ENCODE measurements around the gene PRUNE2.
"Not testable (repeated sequence)": the region's sequence is repeated elsewhere in the genome, so short reads cannot be mapped to it uniquely, and the experiment has no call there.

The PRUNE2 gene

DNA sequence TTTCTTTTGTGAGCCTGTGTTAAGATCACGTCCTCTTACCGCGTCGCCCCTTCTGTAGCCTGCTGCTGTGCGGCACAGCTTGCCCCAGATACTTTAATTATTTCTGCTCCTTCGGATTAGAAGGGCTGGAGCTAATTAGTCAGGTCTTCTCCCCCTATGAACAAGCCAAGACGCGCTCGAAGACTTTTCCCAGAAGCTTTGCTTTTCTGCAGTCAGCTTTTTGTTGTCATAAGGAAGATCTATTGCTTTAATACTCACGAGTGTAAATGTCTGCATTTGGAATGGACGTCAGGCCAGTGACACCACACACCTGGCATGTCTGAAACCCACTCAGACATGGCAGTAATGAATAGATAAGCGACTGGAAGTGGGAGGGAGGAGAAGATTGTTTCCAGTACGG, 37.0 kb downstream of the PRUNE2 start:
- DNase-seq (ENCODE audit: low read depth in 3 of 3, low spot score in 1 of 3): no peak

DNA sequence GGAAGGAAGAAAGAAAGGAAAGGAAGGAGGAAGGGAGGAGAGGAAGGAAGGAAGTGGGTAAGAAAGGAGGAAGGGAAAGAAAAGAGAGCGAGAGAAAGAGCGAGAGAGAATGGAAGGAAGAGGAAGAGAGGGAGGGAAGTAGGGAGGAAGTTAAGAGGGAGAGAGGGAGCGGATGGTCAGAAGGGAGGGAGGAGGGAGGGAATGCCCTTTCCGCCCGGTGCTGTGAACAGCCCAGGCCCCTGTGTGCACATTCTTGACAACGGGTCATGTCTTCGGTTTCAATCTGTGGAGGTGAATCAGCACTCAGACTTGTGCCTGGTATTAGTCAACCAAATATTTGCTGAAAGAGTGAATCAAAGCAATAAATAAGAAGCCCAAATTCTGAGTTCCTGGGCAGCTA, 39.2 kb downstream of the PRUNE2 start:
- no peak for DNase-seq (ENCODE audit: low read depth in 3 of 3, low spot score in 1 of 3)

DNA sequence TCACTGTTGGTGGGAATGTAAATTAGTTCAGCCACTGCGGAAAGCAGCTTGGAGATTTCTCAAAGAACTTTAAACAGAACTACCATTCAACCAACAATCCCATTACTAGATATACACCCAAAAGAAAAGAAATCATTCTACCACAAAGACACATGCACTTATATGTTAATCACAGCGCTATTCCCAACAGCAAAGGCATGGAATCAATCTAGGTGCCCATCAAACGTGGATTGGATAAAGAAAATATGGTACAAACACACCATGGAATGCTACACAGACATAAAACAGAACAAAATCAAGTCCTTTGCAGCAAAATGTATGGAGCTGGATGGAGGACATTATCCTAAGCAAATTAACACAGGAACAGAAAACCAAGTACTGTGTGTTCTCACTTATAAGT, 42.1 kb downstream of the PRUNE2 start:
- no peak for DNase-seq (ENCODE audit: low read depth in 3 of 3, low spot score in 1 of 3)

DNA sequence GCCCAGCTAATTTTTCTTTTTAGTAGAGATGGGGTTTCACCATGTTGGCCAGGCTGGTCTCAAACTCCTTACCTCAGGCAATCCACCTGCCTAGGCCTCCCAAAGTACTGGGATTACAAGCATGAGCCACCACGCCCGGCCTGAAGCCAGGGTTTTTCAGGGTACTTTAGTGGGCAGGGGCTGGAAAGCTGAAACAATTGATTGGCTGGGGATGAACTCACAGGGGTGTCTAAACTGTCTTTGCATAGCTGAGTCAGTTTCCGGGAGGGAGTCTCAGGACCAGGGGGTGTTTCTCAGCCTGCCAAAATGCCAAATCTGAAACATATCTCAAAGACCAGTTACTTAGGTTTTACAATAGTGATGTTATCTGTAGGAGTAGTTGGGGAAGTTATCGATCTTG, 46.1 kb downstream of the PRUNE2 start:
- DNase-seq (ENCODE audit: low read depth in 3 of 3, low spot score in 1 of 3): no peak

DNA sequence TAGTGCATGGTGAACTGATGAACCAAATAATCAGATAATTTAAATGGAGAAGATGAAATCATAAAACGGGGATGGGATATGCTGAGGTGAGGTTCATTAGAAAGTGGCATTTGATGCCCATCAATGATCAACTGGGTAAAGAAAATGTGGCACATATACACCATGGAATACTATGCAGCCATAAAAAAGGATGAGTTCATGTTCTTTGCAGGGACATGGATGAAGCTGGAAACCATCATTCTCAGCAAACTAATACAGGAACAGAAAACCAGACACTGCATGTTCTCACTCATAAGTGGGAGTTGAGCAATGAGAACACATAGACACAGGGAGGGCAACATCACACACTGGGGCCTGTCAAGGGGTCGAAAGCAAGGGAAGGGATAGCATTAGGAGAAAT, 47.7 kb downstream of the PRUNE2 start:
- not testable (repeated sequence) for DNase-seq (ENCODE audit: low read depth in 3 of 3, low spot score in 1 of 3)

DNA sequence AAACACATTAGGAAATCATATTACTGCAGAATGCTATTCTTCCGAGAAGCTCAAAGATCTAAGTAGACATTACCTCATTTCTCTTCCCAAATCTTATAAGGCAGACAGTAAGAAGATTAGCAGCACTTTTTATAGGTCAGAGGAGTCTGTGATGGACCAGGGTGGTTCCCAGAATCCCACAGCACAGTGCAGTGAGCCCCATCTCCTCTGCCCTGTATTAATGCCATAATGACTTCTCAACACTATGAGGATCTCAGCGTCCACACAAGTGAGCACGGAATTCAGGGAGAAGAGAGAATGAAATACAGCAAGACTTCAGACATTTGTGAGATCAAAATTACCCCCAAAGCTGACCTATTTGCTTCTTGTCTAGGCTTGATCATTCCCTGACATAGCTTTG, 49.9 kb downstream of the PRUNE2 start:
- no peak for DNase-seq (ENCODE audit: low read depth in 3 of 3, low spot score in 1 of 3)

DNA sequence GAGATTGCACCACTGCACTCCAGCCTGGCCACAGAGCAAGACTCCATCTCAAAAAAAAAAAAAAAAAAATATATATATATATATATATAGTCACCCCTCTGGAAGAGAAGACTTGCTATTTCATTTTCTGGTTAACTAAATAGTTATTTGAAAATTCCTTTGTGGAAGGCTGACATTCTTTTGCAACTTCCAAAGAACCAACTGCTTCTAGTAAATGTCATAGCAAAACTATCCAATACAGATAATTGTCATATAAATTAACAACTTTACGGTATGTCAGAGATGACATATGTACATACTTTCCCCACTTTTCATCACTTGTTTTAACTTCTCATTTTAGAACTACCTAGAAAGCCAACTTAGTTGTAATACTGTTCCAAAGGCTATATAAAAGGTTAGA, 50.9 kb downstream of the PRUNE2 start:
- no peak for DNase-seq (ENCODE audit: low read depth in 3 of 3, low spot score in 1 of 3)

DNA sequence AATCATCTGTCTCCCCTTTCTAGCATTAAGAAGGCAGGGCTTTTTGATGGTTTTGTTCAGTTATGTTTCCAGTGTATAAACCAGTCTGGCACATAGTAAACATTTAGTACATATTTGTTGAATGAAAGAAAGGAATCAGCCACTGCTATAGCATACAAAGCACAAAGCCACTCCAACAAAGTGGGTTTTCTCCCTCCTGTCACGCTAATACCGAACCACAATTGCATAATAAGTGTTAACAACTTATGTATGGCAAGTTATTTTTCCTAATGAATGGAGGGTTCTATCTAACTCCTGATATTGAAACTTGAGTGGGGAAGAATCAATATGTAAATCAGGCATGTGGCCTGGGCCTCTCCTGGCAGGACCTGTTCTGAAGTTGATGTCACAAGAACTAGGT, 53.9 kb downstream of the PRUNE2 start:
- no peak for DNase-seq (ENCODE audit: low read depth in 3 of 3, low spot score in 1 of 3)

DNA sequence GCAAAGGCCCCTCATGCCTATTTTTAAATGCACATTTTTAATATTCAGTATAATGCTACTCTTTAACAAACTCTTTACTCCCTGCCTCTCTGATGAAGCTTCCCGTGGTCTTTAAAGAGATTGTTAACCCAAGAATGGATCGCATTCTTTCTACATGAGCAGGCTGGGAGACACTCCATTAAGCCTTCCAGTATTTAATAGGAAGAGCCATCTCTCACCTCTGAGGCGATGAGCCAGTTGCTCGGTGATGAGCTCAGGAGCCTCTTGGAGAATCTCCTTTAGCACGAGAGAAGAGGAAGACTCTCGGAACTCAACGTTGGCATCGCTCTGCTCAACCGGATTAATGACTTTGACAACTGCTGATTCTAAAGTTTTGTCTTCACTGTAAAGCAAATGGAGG, 59.6 kb downstream of the PRUNE2 start:
- DNase-seq (ENCODE audit: low read depth in 3 of 3, low spot score in 1 of 3): no peak

DNA sequence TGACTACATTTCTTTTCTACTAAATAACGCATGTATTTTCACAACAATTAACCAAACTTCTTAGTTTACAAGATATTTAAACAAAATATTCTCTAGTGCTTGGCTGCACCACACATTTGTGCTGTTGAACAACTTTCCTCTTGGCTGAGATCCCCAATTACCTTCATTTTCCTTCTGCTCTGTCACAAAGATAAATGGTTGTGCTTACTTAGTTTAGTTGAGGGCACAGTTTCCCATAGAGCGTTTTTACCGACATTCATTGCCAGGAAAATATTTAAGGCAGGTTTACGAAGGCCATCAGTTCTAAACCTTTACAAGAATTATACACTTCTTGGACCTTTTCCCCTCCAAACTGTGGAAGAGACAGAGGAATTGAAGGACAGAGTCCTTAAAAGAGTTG, 60.7 kb downstream of the PRUNE2 start:
- no peak for DNase-seq (ENCODE audit: low read depth in 3 of 3, low spot score in 1 of 3)

DNA sequence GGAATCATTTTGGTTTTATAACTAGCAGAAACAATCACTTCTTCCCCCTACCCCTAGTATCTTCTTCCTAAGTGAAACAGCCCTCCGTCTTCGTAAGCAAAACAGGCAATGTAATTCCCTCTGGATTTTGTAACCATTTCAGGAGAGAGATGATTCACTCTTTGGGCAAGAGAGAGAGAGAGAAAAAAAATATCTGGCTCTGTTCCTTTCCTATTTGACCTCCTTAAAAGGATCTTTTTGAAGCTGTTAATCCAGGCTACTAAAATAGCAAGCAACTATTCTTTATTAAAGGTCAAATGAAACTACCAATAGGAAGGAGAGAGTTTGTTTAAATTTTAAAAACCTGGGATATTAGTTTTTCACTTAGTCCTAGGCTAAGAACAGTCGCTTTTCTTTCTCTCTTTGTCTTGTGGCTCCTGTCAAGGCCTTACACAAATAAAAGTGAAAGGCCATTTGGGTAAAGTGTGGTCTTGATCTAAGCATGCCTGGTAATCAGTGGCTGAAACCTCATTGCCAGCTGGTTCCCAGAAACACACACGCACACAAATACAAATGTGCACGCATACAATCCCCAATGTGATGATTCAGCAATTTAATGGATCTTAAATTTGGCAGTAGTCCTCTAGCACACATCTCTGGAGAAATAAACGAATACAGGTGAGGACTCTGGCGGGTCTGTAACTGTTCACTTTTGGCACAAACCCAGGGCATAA, 70.2 kb downstream of the PRUNE2 start:
- DNase-seq (ENCODE audit: low read depth in 3 of 3, low spot score in 1 of 3): no peak

DNA sequence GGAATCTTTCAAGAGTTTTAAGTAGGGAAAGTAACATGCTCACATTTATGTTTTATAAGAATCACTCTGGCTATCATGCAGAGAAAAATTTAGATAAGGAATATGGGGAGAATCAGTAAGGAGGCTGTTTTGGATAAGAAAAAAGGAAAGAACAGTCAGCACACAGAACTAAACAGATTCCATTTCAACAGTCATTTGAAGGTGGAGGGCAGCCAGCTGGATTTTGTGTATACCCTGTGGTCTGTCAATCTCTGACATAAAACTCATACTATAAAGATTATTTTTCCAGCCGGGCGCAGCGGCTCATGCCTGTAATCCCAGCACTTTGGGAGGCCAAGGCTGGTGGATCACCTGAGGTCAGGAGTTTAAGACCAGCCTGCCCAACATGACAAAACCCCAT, 77.5 kb downstream of the PRUNE2 start:
- DNase-seq (ENCODE audit: low read depth in 3 of 3, low spot score in 1 of 3): no peak

DNA sequence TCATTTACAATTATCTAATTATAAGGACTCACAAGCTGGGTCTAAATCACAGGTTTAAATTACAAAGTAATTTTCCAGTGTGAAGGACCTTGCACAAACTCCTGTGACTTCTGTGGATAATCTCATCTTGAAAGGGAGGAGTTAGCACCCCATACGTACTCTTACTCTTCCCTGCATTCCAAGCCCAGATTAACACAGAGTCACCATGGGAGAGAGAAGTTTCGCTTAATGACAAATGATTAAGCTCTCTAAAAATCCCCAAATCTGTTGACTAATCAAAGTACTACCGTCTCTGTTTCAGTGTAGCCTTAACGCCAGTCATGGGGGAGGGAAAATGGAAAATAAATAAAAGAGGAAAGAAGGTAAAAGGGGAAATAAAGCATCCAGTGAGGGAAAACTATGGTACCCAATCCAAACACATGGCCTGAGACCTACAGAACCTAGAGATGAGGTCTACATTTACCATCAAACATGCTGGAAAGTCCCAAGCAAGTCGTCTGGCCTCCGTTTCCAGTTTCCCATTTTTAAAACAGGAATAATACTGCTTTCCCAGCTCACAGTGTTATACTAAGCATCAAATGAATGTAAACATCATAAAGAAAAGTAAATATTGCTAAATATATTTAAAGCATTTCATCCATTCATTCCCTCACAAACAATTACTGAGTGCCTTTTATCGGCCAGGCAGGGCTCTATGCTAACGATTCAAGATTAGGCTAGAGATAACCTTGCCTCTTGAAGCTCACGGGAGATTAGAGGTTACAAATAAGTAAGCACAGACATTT, 78.4 kb downstream of the PRUNE2 start:
- no peak for DNase-seq (ENCODE audit: low read depth in 3 of 3, low spot score in 1 of 3)

DNA sequence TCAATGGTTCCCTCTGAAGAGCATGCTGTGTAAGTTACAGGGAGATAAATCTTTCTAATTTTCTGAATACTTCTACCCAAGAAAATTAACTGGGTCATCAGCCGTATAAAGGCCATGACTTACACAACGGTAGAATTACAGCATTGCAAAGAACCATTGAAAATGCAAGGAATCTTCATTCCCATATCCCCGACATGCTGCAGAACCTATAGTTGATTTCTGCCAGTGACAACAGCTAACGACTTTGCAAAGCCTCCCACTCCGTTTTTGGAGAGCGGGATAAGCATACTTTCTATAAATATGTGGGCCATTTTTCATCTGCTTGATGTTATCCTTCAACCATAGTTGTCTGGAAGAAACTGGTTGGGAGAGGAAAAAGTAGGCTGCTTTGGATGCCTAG, 85.5 kb downstream of the PRUNE2 start:
- no peak for DNase-seq (ENCODE audit: low read depth in 3 of 3, low spot score in 1 of 3)

DNA sequence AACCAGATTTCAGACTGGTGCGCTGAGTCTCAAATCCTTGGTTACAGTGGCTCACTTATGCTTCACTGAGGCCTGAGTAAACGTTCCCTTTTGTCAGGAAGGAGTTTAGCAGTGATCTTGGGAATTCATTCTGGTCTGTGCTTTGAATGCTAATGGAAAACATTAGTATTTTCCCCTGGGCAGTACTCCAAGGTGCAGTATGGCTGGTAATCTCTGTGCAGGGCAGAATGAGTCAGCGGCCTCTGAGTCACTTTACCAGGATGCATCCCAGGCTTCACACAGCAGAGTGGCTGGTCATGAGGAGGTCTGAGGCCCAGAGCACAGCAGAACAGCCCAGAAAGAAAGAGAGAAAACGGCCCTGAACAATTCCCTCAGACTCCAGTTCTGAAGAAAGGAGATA, 87.6 kb downstream of the PRUNE2 start:
- no peak for DNase-seq (ENCODE audit: low read depth in 3 of 3, low spot score in 1 of 3)

DNA sequence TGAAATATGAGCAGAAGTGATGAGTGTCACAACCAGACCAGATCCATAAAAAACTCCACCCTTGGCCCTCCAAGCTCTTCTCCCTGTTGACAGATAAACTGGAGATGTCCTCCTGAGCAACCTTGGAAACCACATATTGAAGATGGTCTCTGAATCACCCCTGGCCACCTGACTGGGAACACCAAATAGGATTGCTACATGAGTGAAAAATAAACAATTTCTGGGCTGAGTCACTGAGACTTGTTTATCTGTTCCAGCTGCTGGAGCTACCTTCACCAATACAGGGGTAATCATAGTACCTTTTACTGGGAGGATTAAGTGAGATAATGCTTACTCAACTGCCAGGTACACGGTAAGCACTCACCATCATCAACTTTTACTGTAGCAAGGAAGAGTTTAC, 88.4 kb downstream of the PRUNE2 start:
- DNase-seq (ENCODE audit: low read depth in 3 of 3, low spot score in 1 of 3): no peak

DNA sequence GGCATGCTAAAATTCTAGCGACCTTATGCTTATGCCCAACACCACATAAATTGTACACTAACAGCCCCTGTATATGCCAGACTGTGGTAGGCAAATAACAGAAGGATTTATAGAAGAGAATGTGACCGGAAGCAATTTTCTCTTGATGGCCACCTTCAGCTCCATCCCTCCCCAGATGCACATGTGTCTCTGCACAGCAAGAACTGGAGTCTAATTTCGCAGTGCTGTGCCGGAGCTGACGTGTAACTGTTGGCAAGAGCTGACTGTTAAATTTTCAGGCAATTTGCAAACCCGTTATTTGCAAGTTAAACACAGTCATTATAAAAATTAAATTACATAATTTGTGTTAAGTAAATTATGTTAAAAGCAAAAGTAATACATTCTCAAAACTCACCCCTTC, 93.3 kb downstream of the PRUNE2 start:
- DNase-seq (ENCODE audit: low read depth in 3 of 3, low spot score in 1 of 3): no peak

DNA sequence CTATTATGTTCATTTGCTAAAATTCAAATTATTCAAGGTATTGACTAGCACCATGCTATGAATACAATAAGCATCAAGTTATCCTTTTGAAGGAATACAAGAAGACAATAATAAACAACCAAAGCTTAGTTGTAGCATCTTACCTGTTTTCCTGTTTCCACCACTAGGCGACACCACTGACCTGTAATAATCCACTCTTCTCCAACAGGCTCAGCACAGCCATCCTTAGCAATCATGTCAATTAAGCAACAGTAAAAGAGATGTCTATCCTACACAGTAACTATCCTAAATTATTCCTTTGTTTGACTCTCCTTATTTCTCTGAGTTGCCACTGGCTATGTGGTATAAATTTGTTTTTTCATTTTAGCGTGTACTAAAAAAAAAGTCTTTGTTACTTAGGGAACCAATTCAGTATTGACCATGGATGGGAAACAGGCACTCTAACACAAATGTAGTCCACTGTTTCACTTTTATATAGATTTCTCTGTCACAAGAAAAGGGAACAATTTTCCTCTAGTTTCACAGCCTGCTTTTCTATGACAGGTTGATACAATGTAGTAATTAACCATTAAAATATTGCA, 95.4 kb downstream of the PRUNE2 start:
- DNase-seq (ENCODE audit: low read depth in 3 of 3, low spot score in 1 of 3): no peak

DNA sequence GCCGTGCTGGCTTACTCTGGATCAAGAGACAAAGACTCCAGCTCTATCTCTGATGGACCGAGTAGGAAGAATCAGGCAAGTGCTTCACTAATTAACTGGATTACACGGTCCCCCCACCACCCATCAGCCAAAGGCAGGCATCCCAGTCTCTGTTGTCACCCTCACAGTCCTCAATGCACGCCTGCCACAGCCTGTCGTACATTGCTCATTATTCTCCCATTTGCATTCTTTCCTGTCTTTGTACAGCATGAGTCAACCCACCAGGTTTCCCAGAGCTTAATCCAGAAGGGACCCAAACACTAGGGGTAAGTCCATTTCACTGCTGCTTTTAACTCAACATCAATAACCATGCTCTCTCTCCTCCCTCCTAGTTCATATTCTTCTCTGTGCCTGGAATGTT, 97.3 kb downstream of the PRUNE2 start:
- no peak for DNase-seq (ENCODE audit: low read depth in 3 of 3, low spot score in 1 of 3)

DNA sequence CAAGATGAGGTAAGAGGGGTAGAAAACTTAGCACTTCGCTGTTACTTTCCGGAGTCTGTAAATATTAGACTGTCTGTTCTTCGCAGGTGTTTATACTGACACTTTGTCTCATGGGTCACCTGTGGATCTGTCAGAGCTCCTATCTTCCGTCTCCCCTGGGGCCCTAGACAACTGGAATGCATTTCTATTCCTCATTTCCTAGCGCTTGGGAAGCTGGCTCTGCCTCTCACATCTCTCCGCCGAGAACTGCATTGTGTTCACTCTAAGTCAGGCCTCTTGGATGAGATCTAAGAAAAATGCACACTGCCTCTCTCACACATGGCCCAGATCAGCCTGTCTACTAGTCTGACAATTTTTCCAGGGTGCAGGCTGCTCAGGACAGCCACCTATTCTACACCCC, 102.2 kb downstream of the PRUNE2 start:
- DNase-seq (ENCODE audit: low read depth in 3 of 3, low spot score in 1 of 3): no peak

DNA sequence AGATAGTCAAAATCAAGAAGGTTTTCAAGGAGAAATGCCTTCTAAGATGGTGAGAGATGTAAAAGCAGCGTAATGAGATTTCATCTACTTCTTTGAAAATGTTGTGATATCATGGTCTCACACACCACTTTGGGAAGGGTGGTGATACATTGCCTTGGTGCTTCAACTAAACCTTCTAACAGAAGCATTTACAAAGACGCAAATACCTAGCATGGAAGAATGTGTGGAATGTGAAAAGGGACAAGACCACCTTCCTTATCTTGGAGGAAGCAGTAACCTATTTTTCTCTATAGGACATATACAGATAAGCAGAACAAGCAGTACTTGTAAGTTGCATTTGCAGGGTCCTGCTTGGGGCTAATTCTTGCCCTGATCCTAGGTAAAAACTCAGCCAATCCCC, 102.8 kb downstream of the PRUNE2 start:
- DNase-seq (ENCODE audit: low read depth in 3 of 3, low spot score in 1 of 3): no peak

DNA sequence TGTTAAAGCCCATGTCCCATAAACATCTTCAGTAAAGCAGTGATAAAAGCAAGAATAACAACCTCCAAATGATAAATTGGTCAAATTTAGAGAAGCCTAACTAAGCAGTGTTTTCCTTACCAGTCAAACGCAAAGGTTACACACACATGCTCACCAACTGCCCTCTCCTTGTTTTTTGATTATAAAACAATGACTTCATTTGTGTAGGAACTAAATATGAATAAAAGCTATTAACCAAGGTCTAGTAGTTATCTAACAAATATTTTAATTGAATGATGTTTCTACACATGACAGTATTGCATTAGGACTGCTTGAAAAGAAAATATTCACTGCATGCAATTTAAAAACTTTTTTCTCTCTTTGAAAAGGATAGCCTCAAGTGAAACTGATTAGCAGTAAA, 105.0 kb downstream of the PRUNE2 start:
- no peak for DNase-seq (ENCODE audit: low read depth in 3 of 3, low spot score in 1 of 3)

DNA sequence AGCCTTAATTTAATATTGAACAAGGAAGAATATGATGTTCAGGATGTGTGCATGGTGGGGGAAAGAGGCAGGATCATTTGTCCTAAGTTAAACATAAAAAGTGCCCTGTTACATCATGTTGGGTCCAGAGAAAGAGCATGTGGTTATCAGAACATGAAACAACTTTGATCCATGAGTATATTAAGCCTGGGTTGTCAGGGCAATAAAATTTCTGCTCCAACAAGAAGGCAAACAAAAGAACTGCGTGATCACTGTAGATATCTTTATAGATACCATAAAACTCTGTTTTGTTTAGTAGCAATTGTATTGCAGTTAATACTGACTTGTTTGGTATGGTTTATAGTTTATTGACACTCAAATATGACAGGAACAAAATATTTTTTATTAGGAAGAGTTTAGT, 106.4 kb downstream of the PRUNE2 start:
- no peak for DNase-seq (ENCODE audit: low read depth in 3 of 3, low spot score in 1 of 3)
